RWPE1 (cell line): ENCODE measurements around the gene COBL.

Source experiments
- CTCF ChIA-PET: fragments of 350-600 bp; sonication (Branson Sonifier 250); formaldehyde crosslinking; extraction: SDS; loops from one replicate; lab custom pipeline; 2021; lab: Yijun Ruan, JAX
- POLR2A ChIA-PET: fragments of 400-600 bp; formaldehyde crosslinking; extraction: SDS; loops from one replicate; lab custom pipeline; 2020; ENCODE audit warnings: antibody characterized with exemption; ENCODE audit not compliant: low non-redundant PET; lab: Yijun Ruan, JAX
- DNase-seq: peaks from one replicate; pipeline ENCODE4 v3.0.0; 2012; ENCODE audit warnings: low spot score
- H3K27ac ChIP-seq: fragments of 450-650 bp; 2 replicates; pipeline ENCODE4 v1.5.1; 2017
- TF ChIP-seq, protein P1 (sequence below): fragments of 450-650 bp; conservative IDR thresholded peaks from 2 replicates; pipeline ENCODE4 v1.5.1; 2017; ENCODE audit warnings: low read depth, mild to moderate bottlenecking

Gene COBL

DNA sequence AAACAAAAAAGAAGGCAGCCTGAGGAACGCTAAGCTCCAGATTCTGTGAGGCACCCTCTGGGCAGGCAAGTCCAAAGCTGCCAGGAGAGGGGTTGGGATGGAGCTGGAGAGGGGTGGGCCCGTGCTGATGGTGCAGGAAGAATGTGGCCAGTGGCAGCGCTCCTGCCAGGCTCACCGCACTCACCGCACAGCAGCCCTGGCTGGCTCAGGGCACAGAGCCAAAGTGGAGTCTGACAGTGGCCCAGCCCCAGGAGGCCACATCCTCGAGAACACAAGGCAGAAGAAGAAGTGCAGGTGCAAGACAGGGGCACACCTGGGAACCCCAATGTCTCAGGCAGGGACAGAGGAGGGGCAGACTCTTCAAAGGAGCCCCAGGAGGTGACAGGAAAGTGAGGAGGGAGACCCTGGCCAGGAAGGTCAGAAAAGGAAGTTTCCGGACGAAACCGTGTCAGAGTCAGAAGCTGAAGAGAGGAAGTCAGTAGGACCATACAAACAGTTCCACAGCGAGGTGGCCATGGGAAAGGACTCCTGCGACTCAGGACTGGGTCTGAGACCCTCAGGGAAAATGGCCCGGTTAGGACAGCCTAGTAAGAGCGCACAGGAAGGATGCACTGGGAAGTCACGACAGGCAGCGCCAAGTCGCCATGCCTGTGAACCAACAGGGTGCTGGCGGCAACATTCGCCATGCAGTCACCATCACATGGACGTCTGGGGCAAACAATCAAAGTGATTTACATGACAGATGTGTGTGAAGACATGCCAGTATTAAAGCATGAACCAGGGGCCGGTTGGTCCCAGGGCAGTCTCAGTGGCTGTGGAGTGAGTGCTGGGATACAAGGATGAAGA is 54.4 kb downstream of the COBL start:
- TF ChIP-seq, protein P1, sequence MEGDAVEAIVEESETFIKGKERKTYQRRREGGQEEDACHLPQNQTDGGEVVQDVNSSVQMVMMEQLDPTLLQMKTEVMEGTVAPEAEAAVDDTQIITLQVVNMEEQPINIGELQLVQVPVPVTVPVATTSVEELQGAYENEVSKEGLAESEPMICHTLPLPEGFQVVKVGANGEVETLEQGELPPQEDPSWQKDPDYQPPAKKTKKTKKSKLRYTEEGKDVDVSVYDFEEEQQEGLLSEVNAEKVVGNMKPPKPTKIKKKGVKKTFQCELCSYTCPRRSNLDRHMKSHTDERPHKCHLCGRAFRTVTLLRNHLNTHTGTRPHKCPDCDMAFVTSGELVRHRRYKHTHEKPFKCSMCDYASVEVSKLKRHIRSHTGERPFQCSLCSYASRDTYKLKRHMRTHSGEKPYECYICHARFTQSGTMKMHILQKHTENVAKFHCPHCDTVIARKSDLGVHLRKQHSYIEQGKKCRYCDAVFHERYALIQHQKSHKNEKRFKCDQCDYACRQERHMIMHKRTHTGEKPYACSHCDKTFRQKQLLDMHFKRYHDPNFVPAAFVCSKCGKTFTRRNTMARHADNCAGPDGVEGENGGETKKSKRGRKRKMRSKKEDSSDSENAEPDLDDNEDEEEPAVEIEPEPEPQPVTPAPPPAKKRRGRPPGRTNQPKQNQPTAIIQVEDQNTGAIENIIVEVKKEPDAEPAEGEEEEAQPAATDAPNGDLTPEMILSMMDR: no peak
- CTCF ChIA-PET: no interaction called here
- DNase-seq: no peak
- H3K27ac ChIP-seq: no peak overlapping the region
- POLR2A ChIA-PET: no interaction called here

DNA sequence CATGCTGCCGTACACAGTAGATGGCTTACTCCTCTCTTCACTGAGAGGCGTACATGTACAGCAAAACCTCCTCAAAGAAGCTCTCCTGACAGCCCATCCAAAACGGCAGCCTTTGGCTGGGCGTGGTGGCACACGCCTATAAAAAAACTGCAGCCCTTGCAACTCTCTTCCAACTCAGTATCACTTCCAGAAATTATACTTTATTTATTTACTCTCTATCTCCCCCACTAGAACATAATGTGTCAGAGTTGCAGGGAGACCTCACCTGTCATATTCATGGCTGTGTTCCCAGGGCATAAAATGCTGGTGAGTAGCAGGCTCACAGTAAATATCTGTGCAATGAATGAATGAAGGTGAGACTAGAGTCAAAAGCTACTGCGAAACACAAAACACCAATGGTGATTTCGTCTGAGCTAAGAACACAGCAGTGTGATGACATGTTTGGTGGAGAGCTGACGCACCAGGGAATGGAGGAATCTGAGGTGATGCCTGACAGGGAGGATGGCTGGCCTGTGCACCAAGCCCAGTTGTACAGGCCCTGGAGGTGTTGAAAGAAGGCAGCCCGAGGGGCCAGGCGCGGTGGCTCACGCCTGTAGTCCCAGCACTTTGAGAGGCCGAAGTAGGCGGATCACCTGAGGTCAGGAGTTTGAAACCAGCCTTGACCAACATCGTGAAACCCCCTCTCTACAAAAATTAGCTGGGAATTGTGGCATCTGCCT is 55.3 kb downstream of the COBL start:
- CTCF ChIA-PET: interaction anchor here (0.7 kb wide), 1 partner anchor 32 kb away, joined by 4 read pairs; no protein-coding TSS in a partner anchor
- no peak overlapping the region for H3K27ac ChIP-seq
- DNase-seq: no peak
- POLR2A ChIA-PET: no interaction called here
- TF ChIP-seq, protein P1: no peak

DNA sequence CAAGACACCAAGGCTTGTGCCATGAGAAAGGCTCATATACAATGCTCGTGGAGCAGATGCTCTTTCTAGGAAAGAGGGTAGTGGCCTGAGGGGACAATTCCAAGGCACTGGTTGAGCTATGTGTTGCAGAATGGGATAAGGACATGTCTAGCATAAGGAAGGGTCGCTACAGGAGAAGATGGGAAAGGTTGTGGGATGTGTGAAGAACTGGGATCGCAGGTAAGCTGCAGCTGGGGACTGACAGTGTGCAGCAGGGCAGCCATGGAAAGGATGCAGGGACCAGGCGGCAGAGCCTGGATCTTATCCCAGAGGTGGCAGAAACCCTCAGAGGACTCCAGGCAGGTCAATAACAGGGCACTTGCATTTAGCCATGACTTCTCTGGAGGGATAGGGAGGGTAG is 56.1 kb downstream of the COBL start:
- no peak for DNase-seq
- H3K27ac ChIP-seq: no peak overlapping the region
- ChIA-PET POLR2A (no interaction called here), CTCF (no interaction called here)
- TF ChIP-seq, protein P1: no peak

DNA sequence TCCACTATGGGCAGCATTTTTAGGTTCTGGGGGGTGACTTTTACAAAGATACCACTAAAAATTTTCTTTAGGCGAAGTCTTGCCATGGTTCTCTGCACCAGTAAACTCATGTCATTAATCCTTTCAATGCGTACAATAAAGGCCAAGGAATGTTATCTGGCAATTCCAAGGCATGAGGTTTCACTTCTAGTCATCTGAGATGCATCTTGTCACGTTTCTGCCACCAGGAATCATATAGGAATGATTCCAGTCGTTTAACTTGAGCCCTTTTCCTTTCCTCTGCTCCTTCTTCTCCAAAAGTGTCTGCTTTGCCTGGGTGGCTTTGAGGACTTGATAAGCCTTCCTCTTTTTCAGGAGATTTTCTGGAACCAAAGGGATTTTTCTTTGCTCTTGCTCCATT is 56.8 kb downstream of the COBL start:
- TF ChIP-seq, protein P1: no peak
- POLR2A ChIA-PET: no interaction called here
- H3K27ac ChIP-seq: no peak overlapping the region
- no peak for DNase-seq
- CTCF ChIA-PET: interaction anchor here (1.1 kb wide), 1 partner anchor 27 kb away, joined by 3 read pairs; no protein-coding TSS in a partner anchor

DNA sequence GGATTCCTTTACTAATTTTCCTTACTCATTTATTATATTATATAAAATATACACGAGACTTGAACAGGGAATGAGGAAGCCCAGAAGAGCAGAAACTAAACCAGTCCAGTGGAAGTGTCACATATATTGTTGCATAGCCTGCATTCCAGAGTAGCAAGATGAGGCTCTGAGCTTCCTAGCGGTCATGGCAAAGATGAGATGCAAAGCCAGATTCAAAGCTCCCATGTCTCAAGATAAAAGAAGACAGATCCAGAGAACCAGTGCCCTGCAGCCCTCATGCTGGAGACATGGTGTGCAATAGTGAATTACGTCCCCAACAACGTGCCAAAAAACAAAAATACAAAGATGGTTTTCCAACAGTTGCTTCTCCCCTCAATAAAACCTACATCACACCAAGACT is 59.7 kb downstream of the COBL start:
- H3K27ac ChIP-seq: no peak overlapping the region
- TF ChIP-seq, protein P1: no peak
- ChIA-PET CTCF (no interaction called here), POLR2A (no interaction called here)
- no peak for DNase-seq

DNA sequence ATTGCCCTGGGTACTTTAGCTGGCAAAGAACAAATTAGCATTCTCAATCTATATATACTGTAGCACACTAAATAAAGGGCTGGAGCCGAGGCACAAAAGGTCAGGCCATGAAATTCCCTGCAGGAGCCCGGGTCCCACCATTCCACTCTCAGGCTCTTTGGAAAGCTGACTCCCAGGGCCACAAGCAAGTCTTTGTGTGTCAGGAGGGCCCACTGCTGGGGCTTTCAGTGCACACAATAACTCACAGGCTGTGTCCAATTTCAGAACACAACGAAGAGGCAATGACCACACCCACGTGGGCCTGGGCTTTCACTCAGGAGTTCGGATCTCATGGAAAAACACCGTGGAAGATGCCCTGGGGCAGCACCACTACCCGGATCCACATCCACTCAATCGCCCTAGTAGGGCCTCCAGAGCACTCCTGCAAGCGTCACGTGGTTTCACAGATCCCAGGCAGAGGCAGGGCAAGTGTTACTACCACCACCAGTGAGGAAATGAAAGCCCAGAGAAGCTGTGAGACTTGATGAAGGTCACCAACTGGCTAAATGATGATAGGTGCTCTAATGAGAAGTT is 60.3 kb downstream of the COBL start:
- CTCF ChIA-PET: interaction anchor here (0.6 kb wide), 1 partner anchor 28 kb away, joined by 4 read pairs; no protein-coding TSS in a partner anchor
- POLR2A ChIA-PET: no interaction called here
- TF ChIP-seq, protein P1: no peak
- H3K27ac ChIP-seq: no peak overlapping the region
- no peak for DNase-seq
